GM18858 (cell line): ENCODE measurements around the gene UBAP1L.

Source experiments
- ATAC-seq: cut with Tn5 transposase; IDR thresholded peaks from one replicate; pipeline ENCODE4 v1.9.1; 2021; ENCODE audit not compliant: unreplicated experiment

Gene UBAP1L

DNA sequence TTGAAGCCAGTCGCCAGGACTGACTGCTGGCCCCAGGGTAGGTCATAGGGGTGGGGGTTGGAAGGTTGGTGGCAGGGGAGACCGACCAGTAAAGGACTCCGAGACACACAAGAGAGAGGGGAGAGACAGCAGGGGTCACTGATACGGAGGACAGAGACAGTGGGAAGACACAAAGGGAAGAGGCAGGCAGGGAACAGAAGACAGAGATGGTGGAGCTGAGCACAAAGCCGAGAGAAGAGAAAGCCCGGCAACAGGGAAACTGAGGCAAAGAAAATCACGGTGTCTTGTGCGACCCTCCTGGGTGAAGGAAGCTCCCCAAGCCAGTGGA is 47.7 kb downstream of the UBAP1L start:
- ATAC-seq: no peak

DNA sequence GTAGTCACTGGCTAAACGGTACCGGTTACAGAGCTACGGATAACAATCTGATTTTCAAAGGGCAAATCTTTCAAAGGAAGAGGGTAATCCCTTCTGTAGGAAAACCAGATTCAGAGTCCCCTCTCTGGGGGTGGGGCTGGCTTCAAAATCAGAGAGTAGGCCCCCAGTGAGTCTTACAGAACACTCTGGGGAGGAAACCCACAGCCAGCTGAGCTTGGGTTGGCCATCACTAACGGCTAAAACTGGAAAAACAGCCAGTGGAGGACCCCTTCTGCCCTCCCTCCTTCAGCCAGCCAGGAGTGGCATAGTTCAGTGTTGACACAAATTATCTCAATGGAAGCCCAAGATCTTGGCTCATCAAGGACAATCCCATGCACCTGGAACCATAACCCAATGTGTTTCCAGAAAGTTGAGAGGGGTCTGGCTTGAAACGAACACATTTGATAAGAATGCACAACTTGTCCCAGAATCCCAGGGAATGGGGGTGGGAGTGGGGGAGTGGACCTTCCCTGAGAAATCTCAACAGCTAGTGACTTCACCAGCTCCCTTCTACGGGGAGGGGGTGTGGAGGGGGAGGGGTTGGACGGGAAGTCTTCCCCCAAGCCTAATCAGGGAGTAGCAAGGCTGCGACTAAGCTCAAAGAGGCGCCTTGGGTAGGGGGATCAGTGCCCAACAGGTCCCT is 48.2 kb downstream of the UBAP1L start:
- ATAC-seq: no peak

DNA sequence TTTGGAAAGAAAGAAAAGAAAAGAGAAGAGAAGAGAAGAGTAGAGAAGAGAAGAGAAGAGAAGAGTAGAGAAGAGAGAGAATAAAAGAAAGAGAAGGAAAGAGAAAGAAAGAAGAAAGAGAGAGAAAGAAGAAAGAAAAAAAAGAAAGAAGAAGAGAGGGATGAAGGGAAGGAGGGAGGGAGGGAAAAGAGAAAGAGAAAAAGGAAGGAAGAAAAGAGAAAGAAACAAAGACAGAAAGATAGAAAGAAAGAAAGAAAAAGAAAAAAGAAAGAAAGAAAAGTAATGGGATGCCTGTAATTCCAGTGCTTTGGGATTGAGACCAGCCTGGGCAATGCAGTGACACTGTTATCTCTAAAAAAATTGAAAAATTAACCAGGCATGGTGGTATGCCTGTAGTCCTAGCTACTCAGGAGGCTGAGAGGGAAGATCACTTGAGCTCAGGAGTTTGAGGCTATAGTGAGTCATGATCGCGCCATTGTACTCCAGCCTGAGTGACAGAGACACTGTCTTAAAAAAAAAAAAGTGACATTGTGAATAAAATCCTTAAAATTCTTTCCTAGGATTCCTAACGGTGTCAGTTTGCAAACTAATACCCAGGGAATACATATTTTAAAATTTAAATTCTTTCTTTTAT is 48.9 kb downstream of the UBAP1L start:
- ATAC-seq: no peak

DNA sequence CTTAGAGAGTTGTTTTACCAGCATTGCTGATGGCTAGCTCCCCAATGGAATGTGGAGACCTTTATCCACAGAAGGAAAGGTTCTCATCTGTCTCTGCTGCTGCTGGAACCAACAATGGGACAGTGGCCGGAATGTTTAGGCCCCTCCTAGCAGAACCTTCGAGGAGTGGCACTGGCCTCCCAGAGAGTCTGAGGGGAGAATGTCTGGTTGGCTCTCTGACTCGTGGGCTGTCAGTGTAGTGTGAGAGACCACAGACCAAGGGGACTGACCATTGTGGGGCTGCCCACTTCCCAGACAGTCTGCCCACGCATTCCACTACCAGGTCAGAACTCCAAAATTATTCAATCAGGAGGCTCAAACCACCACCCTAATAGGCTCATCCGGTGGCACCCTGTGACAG is 52.3 kb downstream of the UBAP1L start:
- no peak for ATAC-seq

DNA sequence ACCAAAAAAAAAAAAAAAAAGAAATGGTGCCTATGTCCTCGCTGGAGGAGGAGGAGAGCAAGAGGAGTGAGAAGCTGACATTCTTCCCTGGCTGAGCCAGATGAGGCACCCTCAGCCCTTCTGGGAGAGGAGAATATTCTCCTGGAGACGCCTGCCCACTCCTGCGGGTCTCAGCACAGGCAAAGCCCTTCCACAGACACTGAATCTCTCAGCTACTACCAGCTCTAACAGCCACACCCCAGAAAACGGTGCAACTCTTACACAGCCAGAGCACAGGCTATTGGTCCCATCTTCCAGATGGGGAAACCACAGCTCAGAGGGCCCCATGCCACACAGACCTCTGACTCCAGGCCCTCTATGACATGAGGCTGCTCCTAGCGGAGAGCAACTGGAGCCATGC is 52.9 kb downstream of the UBAP1L start:
- ATAC-seq: no peak

DNA sequence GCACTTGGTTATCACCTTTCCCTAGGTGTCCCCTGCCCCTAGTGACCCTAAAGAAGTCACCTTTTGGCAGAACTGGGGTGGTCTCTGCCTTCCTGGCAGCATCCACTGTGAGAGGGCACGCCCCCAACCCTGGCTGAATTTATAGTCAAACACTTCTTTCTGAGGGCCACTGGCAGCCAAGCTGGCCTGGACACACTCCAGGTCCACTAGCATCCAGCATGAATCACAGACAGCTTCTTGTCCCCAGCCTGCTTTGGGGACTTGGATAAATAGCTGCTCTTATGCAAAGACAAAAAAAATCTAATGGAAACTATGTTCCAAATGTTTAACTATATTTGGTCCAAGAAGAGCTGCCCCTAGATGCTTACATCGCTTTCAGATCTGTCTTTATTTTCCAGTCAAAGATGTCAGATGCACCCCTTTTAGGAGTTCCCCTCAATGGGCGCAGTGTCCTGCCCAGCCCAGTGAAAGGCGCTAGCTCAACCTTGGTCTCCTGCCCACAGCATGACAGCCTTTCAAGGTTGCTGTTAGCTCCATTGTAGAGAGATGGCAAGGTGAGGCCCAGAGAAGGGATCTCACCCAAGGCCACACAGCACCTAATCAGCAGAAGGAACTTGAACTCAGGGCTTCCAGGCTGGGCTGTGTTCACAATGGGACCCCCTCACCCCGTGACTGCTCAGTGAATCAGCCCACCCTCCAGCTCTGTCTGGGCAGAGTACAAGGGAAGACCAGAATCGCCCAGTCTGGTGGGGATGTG is 54.2 kb downstream of the UBAP1L start:
- no peak for ATAC-seq

DNA sequence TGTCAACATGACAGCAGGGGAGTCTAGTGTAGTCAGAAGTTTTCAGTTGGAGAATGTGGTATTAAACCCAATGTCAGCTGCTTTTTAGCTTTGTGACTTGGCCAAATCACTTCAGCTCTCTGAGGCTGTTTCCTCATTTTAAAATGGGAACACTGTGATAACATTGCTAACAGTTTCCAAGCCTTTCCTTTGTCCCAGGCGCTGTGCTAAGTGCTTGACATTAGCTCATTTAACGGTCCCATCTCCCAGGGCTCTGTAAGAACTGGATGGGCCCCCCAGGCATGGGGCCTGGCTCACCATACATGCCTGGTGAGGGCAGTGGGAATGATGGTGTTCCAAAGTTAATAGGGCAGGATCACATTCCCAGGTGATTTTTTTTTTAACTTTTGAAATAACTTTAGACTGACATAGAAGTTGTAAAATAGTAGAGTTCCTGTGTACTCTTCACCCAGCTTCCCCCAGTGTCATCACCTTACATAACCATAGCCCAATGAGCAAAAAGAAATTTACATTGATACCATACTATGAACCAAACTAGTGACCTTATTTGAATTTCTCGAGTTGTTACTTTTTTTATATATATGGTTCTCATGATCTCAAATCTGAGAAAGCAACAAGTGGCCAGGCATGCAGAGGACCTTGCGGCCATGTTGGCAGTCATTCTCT is 54.9 kb downstream of the UBAP1L start:
- ATAC-seq: no peak

DNA sequence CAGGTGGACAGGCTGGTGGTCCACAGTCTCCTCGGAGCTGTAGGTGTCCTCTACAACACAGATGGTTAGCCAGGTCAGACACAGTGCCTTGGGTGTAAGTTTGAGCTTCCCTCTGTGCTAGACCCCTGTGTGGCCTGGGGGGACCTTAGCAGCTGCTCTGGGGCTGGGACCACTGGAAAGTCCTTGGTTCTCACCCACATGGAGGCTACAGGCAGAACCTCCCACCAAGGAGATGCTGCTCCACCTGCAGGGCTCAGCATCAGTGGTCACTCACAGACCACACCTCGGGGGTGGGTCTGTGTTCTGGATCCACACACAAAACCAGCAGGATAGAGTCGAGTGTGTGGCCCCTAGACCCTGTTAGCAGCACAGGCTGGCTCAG is 55.6 kb downstream of the UBAP1L start:
- ATAC-seq: no peak

DNA sequence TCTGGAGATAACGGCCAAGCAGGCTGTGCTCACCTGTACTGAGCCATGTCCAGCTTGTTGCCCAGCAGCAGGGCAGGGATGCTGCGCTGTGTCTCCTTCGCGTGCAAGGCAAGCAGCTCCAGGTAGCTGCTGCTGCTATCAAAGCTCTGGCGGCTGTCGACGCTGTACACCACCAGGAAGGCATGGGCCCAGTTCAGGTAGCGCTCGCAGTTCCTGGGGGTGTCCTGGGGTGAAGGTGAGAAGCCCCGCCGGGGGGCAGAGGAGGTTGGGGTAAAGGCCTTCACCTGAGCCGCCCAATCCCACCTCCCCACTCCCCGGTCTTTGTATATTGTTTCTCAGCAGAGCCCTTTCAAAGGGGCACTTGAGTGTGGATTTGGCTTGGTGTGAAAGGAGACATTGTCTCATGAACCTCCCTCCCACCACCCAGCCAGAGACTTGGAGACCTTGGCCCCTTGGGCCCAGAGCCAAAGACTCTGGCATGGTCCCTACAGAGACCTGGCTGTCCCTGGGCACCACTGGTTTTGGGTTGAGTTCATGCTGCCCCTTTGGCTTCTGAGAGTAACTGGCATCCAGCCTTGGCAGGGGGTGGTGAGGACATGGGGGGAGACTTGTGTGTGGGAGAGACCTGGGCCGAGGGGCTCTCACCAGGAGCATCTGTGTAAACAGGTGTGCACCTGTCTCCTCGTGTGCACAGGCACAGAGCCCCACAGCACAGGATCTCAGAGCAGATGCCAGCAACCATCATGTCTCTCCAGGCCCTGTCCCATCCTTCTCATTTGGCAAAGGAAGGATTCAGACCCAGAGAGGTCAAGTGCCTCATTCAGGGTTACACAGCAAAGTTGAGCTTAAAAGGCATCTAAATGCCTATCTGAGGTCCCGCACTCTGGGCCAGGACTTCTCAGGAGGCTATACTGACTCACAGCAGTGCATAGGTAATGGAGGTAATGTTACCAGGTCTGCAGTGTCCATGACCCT is 56.3 kb downstream of the UBAP1L start:
- no peak for ATAC-seq

DNA sequence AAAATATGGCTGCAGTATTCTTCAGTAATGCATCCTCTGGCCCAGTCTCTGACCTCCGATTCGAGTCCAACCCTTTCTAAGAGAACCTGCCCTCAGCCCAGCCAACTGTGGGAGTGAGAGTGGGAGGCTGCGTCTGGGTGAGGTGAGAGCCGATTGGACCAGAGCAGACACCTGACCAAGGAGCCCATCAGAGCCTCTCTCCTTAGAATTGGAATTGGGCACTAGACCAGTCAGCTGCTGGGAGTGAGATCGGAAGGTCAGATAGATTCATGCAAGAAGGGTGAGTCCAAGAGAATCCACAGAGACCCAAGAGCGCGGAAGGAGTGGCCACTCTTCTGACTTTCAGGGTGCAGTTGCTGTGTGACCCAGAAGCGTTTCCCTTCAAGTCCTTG is 57.5 kb downstream of the UBAP1L start:
- no peak for ATAC-seq

DNA sequence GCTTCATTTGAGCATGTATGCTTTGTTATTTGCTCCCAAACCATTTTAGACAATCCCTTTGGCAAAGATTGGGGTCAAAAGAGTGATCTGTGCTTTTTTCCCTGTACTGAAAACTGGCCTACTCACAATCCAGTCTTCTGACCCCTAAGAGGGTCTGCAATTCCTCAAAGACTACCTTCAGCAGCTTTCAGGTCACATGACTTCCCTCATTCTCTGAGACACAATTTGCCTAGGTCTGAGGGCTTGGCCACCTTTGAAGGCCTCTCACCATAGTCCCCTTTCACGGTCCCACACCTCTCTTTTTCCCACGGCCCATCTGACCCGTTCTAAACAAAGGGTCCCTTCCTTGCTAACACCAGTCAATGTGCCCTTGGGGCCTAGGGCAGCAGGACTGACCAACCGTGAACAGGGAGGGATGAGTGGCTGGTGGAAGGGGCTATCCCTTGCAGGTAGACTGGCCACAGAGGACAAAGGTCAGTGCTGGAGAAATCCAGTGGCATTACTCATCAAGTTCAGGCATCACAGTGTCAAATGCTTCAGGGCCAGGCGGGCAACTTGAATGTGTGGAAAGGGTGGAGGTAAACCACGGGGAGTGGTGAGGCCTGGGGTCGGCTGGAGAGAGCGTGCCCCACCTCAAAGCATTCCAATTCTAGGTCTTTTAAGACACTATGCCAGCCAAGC is 58.0 kb downstream of the UBAP1L start:
- no peak for ATAC-seq

DNA sequence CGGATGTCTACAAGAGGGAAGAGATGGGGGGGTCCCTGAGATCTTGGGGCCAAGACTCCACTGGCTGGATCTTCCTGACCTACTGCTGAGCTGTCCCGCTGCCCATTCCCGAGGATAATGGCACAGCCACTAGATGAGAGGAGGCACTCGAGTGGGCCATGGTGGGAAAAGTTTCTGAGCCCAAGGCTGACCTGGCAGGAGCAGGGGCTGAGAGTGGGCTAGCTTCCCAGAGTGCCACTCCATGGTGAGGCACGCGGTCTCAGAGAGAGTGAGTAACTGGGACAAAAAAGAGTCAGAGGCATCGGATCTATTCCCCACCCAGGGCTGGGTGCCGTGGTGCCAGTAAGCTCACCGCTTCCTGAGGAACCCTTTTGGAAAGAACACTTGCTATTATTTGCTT is 58.9 kb downstream of the UBAP1L start:
- ATAC-seq: no peak

DNA sequence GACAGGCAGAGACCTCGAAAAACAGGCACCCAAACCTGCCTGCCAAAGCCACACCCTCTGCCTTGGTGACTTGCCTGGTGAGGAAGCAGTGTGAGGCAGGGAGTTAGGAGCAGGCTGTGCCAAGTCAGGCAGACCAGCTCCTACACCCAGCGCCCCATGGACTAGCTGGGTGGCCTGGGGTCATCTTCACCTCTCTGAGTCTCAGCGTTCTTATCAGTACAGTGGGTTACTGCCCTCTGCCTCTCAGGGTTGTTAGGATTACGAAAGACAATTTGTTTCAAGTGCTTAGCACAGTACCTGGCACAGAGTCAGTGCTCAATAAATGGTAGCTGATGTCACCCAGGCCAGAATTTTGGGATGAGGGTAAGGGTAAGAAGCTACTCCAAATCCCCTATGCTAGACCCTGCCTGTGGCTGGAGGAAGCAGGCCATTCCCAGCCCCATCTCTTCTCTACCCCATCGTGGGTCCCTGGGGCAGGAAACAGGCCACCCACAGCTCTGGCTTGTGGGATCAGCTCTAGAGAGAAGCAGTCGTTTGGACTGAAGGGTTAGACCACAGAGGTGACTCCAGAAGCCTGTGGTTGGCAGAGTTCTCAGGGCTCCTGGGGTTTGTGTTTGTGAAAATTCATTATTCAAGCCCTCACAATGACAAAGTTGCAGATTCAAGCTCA is 59.7 kb downstream of the UBAP1L start:
- no peak for ATAC-seq

DNA sequence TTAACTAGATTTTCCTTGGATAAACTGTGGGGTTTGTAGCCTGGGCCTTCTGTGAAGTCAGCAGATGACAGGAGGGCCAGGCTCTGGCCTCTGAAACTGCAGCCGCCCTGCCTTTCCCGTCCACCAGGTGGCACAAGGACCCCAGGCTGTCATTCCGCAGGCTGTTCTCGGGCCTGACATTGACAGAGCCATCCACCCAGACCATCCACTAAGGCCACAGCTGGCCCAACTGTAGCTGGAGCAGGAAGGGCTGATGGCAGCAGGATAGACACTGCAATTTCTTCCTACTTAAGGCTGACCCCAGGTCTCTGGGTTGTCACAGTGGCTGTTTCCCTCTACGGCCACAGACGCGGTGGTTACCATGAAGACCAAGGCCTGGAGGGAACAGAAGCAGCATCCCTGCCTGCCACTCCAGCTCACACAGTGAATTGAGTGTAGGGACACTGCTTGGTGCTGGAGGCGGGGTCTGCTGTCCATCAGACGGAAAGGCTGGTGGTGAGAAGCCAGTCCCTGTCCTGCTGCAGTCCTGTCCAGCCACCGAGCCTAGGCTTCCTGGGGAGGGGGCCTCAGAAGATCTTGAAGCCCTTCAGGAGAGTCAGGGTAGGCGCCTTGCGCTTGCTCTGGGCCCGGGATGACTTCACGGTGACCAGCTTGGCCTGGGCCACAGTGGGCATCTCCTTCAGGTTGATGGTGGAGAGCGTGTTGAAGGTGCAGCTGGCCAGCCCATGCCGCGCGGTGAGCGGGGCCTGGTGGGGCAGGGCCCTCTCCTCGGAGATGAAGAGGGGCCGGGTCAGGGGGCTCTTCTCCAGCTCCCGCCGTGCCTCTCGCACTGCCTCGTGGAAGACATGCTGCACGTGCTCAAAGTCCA is 60.4 kb downstream of the UBAP1L start:
- no peak for ATAC-seq

DNA sequence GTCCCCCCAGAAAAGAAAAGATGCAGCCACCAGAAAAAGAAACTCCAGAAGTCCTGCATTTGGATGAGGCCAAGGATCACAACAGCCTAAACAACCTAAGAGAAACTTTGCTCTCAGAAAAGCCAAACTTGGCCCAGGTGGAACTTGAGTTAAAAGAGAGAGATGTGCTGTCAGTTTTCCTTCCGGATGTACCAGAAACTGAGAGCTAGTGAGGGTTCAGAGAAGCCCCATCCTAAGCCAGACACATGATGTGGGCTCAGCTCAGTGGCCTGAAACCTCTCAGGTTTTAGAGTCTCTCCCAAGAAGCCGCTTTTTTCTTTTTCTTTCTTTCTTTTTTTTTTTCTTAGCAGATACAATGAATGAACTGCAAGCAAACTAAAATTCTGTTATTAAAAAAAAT is 62.0 kb downstream of the UBAP1L start:
- no peak for ATAC-seq

DNA sequence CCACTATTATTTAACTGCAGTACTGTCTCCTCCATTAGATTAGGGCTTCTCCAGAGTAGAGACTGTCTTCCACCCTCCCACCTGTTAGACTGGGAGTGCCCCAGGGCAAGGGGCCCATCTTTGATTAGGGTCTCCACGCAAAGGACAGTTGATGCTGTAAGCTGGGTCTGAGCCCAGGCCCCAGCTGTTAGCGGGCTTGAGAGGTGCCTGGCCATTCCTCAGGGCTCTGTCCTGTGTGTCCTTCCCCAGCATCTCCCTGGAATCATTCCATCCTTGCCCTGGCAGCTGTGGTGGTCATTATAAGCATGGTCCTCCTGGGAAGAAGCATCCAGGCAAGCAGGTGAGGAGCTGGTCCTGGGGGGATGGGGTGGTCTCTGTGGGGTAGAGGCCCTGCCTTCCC is 63.7 kb downstream of the UBAP1L start:
- no peak for ATAC-seq

DNA sequence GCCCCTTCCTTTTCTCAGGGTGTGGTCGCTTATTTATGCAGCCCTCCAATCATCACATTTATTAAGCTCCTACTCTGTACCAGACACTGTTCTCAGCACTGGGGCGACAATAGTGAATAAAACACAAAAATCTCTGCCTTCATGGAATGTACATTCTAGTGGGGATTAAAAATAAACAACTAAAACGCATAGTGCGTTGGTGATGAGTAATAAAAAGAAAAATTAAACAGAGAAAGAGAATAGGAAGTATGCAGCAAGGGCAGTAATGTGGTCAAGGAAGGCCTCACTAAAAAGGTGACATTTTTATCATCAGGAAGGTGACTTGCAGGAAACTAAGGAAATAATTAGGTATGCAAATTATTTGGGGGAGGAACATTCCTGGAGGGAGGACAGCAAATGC is 64.7 kb downstream of the UBAP1L start:
- no peak for ATAC-seq

DNA sequence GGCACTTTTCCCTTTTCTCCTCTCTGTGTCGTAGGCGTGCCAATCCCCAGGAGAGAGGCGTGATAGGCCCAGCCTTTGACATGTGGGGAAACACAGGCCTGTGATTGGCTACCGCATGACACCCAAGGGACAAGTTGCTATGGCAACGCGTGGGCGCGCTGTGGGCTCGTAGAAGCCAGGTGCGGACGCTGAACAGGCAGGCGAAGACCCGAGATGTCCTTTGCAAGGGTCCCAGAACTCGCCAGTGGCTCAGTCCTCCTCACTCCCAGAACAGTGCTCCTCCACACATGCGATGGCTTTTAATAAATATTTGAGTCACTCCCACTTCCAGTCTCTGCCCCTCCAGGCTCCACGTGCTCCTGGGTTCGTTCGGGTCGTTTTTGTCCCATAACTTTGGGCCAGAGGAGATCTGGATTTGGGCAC is 65.6 kb downstream of the UBAP1L start:
- ATAC-seq: peak; percentile 72

DNA sequence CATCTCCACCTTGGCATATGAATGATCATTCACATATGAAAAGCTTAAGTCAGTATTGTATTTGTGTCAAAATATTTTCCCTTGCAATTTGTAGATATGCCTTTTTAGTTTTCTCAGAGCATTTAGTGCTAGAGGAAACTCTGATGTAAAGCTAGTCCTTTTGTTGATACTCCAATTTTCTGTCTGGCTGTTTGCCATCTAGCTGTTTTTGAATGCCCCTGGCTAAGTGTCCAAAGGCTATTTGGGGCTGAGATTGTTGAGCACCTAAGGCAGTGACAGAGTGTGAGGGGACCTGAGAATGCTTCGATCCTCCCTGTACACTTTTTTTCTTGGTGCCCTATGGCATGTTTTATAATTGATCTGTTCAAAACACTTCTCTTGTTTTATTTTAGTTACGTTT is 66.8 kb downstream of the UBAP1L start:
- no peak for ATAC-seq
